ENCODE results near the gene PDZRN3. TPM values are rescaled to one million over a fixed set of nuclear protein-coding genes. Genes with fewer than 3 reads are reported as not detected.

Gene PDZRN3
- total and polyA plus RNA-seq, 2 donors (not counting 3 experiments of a cell fraction or from before 2014, with no cell fraction given): not detected

GRCh38 chr3:73448761-73449301, 175.9 kb downstream of the PDZRN3 start:
- Histone ChIP-seq H3K4me2 (ENCODE audit: insufficient read depth, low read length) (no peak overlapping the region), H3K27me3 (ENCODE audit: control insufficient read depth in 2 of 2, insufficient read depth in 2 of 2, low read length in 2 of 2) (no peaks in the 10 kb centered on the region), H3K36me3 (ENCODE audit: control insufficient read depth in 2 of 2, extremely low read depth in 1 of 2, insufficient read depth in 2 of 2, low read length in 2 of 2) (no peaks in the 10 kb centered on the region), H3K4me1 (ENCODE audit: control insufficient read depth, extremely low read depth, insufficient read depth, low read length) (no peaks in the 10 kb centered on the region), H3K4me3 (replicated peaks in 1 of 3; ENCODE audit: insufficient read depth in 1 of 3, low read depth in 1 of 3, low read length in 3 of 3) (no peak overlapping the region), H3K27ac (ENCODE audit: insufficient read depth, low read depth, low read length) (no peak overlapping the region), H3K9ac (replicated peaks; ENCODE audit: extremely low read depth, insufficient read depth, low read length) (no peak overlapping the region), H3K79me2 (ENCODE audit: control insufficient read depth, insufficient read depth, low read length) (no peaks in the 10 kb centered on the region), H3K9me1 (replicated peaks; ENCODE audit: control insufficient read depth, extremely low read depth, insufficient read depth, low read length) (no peaks in the 10 kb centered on the region), H3K9me3 (replicated peaks; ENCODE audit: control insufficient read depth, insufficient read depth, low read length) (no peaks in the 10 kb centered on the region), H2AFZ (ENCODE audit: low read depth, low read length) (no peak overlapping the region), H4K20me1 (replicated peaks; ENCODE audit: control insufficient read depth, extremely low read depth, insufficient read depth, low read length) (no peaks in the 10 kb centered on the region)
- TF ChIP-seq POLR2A (IDR thresholded peaks at IDR 0.05; ENCODE audit: low read depth, low read length) (no peak), FOS (IDR thresholded peaks at IDR 0.05; ENCODE audit: borderline replicate concordance, insufficient read depth, low read length) (no peak), GATA2 (IDR thresholded peaks at IDR 0.05; ENCODE audit: insufficient read depth, insufficient read length, low read depth, low read length) (no peak), CTCF (IDR thresholded peaks at IDR 0.05; ENCODE audit: extremely low read depth in 1 of 2, insufficient read depth in 1 of 2, low read depth in 1 of 2, low read length in 2 of 2) (no peak), MYC (IDR thresholded peaks at IDR 0.05; ENCODE audit: low read depth, low read length) (no peak), POLR2AphosphoS5 (IDR thresholded peaks at IDR 0.05; ENCODE audit: insufficient read depth, low read depth, low read length) (no peak), JUN (IDR thresholded peaks at IDR 0.05; ENCODE audit: borderline replicate concordance, insufficient read depth, insufficient read length, low read depth) (no peak), EZH2 (IDR thresholded peaks at IDR 0.05; ENCODE audit: borderline replicate concordance, low read depth, low read length, severe bottlenecking) (no peak)
- TF ChIP-seq, protein P1, sequence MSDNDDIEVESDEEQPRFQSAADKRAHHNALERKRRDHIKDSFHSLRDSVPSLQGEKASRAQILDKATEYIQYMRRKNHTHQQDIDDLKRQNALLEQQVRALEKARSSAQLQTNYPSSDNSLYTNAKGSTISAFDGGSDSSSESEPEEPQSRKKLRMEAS (IDR thresholded peaks at IDR 0.05; ENCODE audit: insufficient read depth, insufficient read length): no peak
- ChIA-PET POLR2A (no interaction called here), CTCF (no interaction called here)
- no TSS peak for BruUV-seq (replicated peaks)
- FAIRE-seq: no peak
- dilution Hi-C loops (cut with MboI; ENCODE audit: extremely low pct_ligation_motif_present, low sequenced_read_pairs) (no loop called here), intact Hi-C loops (cut with micrococcal nuclease) (no loop called here)
- DNase-seq (ENCODE audit: low read depth, low spot score): no peak
